HG03558 (cell line): Measurements from ENCODE around the gene BARX2.
A peak's percentile ranks its signal among the peaks of the same experiment; 100 is the strongest.
"Not testable (repeated sequence)": the region's sequence is repeated elsewhere in the genome, so short reads cannot be mapped to it uniquely, and the experiment has no call there.

Source experiments
- ATAC-seq: cut with Tn5 transposase; IDR thresholded peaks from one replicate; pipeline ENCODE4 v1.9.1; 2021; ENCODE audit warnings: moderate number of reproducible peaks; ENCODE audit not compliant: unreplicated experiment; ENCODE audit errors: extremely low read depth

BARX2 gene, protein sequence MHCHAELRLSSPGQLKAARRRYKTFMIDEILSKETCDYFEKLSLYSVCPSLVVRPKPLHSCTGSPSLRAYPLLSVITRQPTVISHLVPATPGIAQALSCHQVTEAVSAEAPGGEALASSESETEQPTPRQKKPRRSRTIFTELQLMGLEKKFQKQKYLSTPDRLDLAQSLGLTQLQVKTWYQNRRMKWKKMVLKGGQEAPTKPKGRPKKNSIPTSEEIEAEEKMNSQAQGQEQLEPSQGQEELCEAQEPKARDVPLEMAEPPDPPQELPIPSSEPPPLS

DNA sequence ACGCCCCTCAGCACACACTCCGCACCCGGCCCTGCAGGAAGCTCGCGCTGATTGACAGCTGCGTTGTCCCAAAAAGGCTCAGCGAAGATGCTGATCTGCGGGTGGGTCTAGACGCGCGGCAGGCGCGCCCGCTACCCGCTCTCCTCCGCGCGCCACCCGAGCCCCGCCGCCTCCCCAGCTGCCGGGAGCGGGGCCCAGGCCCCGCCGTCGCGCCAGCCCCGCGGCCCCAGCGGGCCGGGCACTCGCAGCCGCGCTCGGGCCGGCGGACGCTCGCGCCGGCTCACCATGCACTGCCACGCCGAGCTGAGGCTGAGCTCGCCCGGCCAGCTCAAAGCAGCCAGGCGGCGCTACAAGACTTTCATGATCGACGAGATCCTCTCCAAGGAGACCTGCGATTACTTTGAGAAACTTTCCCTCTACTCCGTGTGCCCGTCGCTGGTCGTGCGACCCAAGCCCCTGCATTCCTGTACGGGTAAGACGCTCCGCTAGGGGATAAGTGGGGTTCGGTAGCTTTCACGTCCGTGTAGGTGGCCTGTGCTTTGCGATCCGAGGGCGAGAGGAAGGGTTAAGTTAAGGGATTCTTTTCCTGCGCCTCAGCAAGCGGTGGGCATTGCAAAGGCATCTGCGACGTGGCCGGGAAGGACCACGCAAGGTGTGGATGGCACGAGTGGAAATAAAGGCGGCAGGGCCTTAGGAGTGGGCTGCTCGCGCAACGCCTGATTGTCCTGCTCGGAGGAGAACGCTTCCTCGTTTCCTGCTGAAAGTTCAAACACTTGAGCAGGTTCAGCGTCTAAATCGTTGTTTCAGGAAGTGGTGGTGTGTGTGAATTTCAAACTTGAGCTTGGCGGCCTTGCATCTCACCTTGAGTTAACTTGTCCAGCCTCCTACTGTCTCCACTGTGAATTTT, at the start of gene BARX2:
BARX2 (plus strand) TSS at position 98 of the 907 bp plus-strand sequence; CDS start at position 286, 188 bp downstream.
- ATAC-seq: no peak

DNA sequence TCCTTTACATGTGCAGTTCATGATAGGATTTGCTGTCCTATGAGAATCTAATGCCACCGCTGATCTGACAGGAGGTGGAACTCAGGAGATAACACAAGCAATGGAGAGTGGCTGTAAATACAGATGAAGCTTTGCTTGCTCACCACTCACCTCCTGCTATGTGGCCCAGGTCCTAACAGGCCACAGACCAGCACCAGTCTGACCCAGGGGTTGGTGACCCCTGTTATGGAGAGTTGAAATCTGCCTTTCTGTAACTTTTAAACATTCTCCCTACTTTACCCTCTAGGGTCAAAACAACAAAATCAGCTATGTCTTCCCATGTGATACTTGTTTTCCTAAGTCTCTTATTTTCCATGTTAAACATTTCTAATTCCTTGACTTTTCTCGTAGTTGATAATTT, 48.7 kb upstream of the BARX2 start:
- ATAC-seq: no peak

DNA sequence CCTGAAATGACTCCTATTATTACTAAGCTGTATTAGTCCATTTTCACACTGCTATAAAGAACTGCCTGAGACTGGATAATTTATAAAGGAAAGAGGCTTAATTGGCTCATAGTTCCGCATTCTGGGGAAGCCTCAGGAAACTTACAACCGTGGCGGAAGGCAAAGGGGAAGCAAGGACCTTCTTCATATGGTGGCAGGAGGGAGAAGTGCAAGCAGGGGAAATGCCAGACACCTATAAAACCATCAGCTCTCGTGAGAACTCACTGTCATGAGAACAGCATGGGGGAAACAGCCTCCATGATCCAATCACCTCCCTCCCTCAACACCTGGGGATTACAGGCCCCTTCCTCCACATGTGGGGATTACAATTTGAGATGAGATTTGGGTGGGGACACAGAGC, 47.9 kb upstream of the BARX2 start:
- ATAC-seq: not testable (repeated sequence)

DNA sequence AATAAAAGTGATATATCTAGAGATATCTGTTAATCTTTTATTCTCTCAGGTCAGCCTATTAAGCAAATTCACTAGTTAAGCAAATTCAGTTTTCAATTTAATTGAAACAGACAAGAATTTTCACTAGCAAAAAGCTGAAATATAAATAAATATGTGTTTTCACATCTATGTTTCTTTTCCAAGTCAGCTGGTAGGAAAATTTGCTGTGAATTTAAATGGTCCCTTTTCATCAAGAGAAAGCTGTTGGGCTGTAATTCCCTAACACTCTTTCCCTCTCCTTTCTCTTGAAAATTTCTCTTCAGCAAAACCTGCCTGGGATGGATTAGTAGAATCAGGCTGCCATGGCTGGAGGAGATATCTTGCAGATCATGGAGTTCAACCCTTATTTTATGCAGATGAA, 46.9 kb upstream of the BARX2 start:
- no peak for ATAC-seq

DNA sequence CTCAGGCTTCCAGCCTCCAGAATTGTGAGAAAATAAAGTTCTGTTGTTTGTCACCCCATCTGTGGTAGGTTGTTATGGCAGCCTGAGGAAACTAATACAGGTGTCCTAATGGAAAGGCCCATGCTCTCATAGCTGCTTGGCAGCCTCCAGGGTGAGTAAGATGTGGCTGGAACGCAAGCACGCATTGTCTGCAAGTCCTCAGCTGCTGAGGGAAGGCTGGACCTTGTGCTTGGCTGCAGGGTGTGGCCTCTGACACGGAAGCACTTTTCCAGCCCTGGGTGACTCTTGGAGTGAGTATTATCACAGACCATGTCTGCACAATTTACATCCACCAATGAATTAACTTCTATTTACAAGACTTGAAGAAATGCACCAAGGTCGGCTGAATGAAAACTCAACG, 44.4 kb upstream of the BARX2 start:
- no peak for ATAC-seq

DNA sequence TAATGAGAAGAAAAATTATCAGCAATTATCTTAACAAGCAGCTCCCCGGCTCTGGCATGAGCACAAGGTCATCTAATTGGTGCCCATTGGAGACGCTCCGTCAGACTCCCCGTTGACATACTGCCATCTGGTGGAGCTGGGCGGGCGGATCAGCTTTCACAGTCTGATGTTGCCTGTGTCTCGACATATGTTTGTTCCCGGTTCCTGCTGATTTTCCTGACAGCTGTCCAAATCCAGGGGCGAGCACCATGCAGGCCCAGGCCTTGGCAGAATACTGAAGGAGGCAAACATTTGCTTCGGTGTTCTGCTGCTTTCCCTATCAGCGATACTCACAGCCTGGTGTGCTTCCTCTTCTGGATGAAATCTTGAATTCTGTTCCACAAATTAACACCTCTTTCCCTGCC, 43.8 kb upstream of the BARX2 start:
- ATAC-seq: no peak

DNA sequence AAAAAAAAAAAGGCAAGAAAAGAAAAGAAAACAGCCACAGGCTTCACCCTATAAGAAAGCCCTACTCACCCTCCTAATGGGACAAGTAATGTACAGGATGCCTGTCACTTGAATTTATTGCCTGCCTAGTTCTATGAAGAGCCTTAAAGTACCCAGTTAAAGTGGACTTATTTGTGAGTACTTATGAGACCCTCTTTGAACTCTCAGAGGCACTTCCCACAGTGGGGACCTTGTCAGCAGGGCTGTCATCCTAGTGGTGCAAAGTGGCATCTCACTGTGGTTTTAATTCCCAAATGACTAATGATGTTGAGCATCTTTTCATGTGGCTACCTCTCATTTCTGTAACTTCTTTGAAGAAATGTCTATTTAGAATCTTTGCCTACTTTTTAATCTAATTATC, 41.8 kb upstream of the BARX2 start:
- no peak for ATAC-seq

DNA sequence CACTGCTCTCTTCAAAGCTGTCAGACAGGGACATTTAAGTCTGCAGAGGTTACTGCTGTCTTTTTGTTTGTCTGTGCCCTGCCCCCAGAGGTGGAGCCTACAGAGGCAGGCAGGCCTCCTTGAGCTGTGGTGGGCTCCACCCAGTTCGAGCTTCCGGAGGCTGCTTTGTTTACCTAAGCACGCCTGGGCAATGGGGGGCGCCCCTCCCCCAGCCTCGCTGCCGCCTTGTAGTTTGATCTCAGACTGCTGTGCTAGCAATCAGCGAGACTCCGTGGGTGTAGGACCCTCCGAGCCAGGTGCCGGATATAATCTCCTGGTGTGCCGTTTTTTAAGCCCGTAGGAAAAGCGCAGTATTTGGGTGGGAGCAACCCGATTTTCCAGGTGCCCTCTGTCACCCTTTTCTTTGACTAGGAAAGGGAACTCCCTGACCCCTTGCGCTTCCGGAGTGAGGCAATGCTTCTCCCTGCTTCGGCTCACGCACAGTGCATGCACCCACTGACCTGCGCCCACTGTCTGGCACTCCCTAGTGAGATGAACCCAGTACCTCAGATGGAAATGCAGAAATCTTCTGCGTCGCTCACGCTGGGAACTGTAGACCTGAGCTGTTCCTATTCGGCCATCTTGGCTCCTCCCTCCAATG, 31.2 kb upstream of the BARX2 start:
- ATAC-seq: not testable (repeated sequence)

DNA sequence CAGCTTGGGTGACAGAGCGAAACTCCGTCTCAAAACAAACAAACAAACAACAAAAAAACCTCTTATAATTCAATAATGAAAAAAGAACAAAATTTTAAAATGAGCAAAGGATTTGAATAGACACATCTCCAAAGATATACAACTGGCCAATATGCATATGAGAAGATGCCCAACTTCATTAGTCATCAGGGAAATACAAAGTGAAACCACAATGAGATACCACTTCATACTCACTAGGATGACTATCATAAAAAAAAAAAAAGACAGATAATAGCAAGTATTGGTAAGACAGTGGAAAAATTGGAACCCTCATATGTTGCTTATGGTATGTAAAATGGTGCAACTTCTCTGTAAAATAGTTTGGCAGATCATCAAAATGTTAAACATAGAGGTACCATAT, 28.7 kb upstream of the BARX2 start:
- no peak for ATAC-seq

DNA sequence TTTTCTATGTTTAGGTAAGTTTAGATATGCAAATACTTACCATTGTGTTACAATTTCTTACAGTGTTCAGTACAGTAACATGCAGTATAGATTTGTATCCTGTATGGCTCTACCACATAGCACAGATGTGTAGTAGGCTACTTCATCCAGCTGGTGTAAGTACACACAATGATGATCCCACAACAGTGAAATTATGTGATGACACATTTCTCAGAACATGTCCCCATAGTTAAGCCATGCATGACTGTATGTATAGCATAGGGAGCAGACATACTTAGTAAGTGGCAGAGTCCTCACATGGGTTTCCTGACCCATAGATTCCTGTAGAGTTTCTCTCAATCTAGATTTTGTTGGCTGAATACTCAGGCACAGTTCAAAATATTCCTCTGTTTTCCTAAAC, 26.8 kb upstream of the BARX2 start:
- ATAC-seq: no peak

DNA sequence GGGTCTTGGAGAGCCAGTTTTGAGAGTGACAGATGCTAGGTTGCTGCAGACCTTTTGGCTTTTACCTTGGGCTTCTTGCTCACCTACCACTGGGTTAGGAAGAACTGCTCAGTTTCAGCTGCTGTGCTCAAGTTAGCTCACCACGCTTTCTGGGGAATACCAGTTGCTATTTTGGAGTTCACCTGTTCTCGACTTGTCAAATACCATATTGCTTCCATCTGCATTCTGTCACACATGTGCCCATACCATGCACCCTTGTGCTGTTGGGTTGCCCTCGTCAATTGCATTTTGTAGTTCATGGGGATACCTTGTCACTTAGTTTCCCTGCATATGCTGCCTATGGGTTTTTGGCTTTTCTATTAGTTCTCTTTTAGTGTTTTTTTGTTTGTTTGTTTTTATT, 23.0 kb upstream of the BARX2 start:
- no peak for ATAC-seq

DNA sequence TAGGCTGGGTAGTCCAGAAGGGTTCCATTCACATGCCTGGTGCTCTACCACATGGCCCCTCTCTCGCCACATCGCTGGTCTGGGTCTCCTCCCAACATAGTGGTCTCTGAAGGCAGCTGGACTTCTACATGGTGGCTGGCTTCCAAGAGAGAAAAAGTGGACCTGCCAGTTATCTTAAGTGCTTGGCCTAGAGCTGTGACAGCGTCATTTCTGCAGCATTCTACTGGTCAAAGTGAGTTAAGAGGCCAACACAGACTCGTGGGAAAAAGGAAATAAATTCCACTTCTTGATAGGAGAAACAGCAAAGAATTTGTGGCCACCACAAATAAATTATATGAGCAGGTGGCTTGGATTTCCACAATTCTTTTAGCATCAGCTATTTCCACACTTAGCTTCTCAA, 21.0 kb upstream of the BARX2 start:
- ATAC-seq: no peak

DNA sequence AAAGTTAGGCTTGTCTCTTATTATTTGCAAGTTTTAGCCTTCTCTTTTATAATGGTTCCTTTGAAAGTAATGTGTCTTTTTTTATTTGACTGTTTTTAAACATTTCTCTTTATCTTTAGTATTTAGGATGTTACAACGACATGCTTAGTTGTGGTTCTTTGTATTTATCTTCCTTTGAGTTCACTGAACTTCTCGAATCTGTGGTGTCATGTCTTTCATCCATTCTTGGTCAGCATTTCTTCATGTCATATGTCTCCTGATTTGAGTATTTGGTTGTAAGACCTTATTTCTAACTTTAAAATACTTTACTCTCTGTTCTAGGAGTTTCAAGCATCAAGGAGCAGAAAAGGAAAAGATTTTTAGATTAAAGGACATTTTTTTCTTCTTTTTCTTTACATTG, 15.9 kb upstream of the BARX2 start:
- ATAC-seq: no peak

DNA sequence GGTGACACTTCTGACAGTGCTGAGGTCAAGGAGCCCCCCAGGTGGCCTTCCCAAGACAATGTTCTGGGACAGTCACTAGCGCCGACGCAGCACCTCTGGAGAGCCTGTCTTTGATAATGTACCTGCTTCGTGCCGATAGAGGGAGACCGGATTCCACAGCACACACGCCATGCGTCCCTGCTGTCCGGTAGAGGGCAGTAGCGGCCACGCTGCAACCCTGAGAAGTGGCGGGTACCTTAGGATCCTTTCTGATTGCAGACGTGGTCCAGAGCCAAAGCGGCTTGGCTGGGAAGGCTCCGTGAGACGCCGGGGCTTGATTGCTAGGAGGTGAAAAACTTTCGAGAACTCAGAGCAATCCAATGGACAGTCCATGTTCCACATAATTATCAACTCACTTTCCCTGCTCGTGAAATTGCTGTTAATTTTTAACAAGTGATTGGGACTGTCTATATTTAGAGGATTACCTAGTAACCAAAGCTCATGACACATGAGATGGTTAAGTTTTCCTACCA, 11.4 kb upstream of the BARX2 start:
- ATAC-seq: peak; percentile 99

DNA sequence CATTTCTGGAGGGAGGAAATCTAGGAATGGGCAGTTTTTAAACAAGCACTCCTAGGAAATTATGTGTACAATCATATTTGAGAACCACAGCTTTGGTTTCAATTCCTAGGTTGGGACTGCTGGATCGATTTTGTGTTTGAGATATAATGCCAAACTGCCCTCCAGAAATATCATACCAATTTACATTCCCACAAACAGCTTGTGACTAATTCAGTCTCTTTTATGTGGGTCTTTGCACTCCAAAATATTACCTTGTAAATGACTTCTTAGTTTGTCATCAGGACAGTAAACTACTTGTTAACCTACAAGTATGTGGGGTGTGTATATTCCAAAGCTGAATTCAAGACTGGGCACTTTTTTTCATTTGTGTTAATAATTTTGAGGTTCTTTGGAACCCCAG, 9.8 kb upstream of the BARX2 start:
- ATAC-seq: no peak

DNA sequence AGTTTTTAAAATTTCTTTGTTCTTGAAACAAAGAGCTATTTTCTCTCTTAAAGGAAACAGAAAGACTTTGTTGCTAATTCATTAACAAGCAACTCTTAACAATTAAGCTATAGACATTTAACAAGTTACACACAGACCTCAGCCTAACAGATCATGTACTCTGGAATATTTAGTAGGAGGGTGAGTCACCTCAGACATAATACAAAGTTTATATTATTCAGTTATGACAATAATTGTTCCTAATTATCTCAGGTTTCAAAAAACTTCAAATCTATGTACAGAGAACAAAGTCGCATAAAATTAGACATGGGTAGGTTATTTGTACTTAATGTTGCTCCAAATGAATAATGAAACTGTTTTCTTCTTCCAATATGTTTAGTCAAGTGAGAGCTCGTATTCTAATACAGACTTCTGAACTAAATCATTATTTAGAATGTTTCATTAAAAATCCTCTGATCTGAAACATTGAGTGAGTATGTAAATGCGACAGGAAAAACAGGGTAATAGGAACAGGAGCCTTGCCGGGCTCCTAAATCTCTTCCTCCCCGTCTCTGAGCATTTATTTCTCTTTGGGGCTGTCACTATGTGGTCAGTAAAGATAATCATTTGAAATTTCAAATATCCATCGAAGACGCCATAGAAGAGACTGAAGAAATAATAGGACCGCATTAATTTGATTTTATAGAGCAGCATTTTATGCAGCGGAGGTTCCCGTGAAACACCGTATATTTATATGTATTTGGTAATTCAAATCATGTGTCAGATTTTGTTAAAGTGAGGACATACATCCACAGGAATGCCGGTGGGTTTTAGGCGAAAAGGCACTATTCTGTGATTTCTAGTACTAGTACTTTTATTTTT, 8.7 kb upstream of the BARX2 start:
- ATAC-seq: no peak

DNA sequence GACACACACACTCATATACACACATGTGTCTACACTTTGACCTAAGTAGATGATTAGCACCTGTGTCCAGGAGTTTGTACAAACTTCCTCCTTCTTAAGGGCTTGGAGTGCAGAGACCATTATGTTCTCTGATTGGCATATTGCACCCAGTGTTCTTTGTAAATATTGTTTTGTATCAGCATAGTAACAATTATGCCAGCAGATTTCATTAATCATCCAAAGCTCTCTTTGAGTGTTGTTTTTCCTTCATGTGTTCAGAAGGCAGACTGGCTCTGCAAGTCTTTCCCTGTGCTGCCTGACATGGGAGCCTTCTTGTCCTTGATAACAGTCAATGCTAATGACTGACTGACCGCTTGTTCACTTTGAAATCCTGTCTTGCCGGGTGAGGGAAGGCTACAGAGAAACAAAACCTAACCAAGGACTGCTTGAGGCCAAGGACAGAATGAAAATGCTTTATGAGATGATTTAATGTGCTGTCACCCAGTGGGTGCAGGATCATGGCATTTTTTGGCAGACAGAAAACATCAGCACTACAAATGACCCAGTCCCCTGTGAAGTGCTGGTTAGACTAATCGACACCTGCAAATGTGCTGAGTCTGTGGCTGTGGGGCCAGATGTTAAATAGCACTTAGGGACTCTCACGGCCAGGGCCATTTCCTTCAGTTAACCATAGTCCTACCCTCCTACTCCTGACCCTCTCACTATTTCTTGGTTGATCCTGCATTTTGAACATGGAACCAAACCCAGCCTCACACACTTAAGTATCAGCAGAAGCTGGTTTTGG, 6.6 kb upstream of the BARX2 start:
- ATAC-seq: no peak

DNA sequence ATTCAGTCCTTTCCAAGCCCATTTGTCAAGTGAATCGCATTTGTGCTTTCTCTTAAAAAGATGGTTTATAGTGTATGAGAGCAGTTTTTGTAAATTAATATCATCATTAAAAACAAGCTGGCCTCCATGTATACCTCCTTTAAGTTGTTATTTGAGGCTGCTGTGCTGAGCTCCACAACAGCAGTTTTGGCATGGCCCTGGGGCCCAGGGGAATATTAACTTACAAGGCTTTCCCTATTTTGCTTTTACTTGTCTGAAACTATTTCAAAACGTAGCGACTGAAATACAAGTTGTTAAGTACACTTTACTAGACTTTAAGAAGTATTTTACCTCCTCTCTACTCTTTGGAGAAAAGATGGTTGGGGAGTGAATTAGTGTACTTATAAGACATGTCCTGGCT, 4.9 kb upstream of the BARX2 start:
- no peak for ATAC-seq
